ENCODE results near the gene KRTAP10-2. TPM values are rescaled to one million over a fixed set of nuclear protein-coding genes. Genes with fewer than 3 reads are reported as not detected.

Gene KRTAP10-2
- total RNA-seq, 1 donor from 2014 or later: not detected

- H3K9me3 ChIP-seq: no peaks in the 10 kb centered on the region
- no peaks in the 10 kb centered on the region for H3K27me3 ChIP-seq (ENCODE audit: low read depth)
- TF ChIP-seq, protein P1, sequence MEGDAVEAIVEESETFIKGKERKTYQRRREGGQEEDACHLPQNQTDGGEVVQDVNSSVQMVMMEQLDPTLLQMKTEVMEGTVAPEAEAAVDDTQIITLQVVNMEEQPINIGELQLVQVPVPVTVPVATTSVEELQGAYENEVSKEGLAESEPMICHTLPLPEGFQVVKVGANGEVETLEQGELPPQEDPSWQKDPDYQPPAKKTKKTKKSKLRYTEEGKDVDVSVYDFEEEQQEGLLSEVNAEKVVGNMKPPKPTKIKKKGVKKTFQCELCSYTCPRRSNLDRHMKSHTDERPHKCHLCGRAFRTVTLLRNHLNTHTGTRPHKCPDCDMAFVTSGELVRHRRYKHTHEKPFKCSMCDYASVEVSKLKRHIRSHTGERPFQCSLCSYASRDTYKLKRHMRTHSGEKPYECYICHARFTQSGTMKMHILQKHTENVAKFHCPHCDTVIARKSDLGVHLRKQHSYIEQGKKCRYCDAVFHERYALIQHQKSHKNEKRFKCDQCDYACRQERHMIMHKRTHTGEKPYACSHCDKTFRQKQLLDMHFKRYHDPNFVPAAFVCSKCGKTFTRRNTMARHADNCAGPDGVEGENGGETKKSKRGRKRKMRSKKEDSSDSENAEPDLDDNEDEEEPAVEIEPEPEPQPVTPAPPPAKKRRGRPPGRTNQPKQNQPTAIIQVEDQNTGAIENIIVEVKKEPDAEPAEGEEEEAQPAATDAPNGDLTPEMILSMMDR (IDR thresholded peaks at IDR 0.05): no peak
- H3K4me1 ChIP-seq: no peaks in the 10 kb centered on the region
- DNase-seq: no peak
- no peaks in the 10 kb centered on the region for H3K36me3 ChIP-seq
- intact Hi-C loops (cut with DNase I): no loop called here
- no peak overlapping the region for H3K27ac ChIP-seq
- no peak for ATAC-seq
- no peak overlapping the region for H3K4me3 ChIP-seq
Observed at GRCh38 chr21:44547656-44548331, 3.5 kb downstream of the KRTAP10-2 start.

- TF ChIP-seq, protein P1 (IDR thresholded peaks at IDR 0.05): no peak
- Histone ChIP-seq H3K4me3 (no peak overlapping the region), H3K36me3 (no peaks in the 10 kb centered on the region), H3K27me3 (ENCODE audit: low read depth) (peaks cover 3% of the 10 kb centered on the region), H3K27ac (no peak overlapping the region), H3K9me3 (peaks cover 4% of the 10 kb centered on the region), H3K4me1 (no peaks in the 10 kb centered on the region)
- intact Hi-C loops (cut with DNase I): no loop called here
- ATAC-seq (no peak), DNase-seq (no peak)
Observed at GRCh38 chr21:44544566-44544965, 6.7 kb downstream of the KRTAP10-2 start.

- TF ChIP-seq, protein P1 (IDR thresholded peaks at IDR 0.05): no peak
- peaks cover 4% of the 10 kb centered on the region for H3K9me3 ChIP-seq
- intact Hi-C loops (cut with DNase I): no loop called here
- H3K36me3 ChIP-seq: no peaks in the 10 kb centered on the region
- no peaks in the 10 kb centered on the region for H3K4me1 ChIP-seq
- DNase-seq (no peak), ATAC-seq (no peak)
- no peak overlapping the region for H3K27ac ChIP-seq
- no peak overlapping the region for H3K4me3 ChIP-seq
- H3K27me3 ChIP-seq (ENCODE audit: low read depth): peaks cover 8% of the 10 kb centered on the region
Observed at GRCh38 chr21:44542716-44543115, 8.6 kb downstream of the KRTAP10-2 start.

GRCh38 chr21:44540741-44541288 lies 10.5 kb downstream of the KRTAP10-2 start:
- Histone ChIP-seq H3K27me3 (ENCODE audit: low read depth) (peaks cover 8% of the 10 kb centered on the region), H3K27ac (no peak overlapping the region), H3K9me3 (peaks cover 4% of the 10 kb centered on the region), H3K4me1 (no peaks in the 10 kb centered on the region), H3K4me3 (no peak overlapping the region), H3K36me3 (no peaks in the 10 kb centered on the region)
- intact Hi-C loops (cut with DNase I): no loop called here
- TF ChIP-seq, protein P1 (IDR thresholded peaks at IDR 0.05): no peak
- no peak for DNase-seq
- no peak for ATAC-seq

DNA sequence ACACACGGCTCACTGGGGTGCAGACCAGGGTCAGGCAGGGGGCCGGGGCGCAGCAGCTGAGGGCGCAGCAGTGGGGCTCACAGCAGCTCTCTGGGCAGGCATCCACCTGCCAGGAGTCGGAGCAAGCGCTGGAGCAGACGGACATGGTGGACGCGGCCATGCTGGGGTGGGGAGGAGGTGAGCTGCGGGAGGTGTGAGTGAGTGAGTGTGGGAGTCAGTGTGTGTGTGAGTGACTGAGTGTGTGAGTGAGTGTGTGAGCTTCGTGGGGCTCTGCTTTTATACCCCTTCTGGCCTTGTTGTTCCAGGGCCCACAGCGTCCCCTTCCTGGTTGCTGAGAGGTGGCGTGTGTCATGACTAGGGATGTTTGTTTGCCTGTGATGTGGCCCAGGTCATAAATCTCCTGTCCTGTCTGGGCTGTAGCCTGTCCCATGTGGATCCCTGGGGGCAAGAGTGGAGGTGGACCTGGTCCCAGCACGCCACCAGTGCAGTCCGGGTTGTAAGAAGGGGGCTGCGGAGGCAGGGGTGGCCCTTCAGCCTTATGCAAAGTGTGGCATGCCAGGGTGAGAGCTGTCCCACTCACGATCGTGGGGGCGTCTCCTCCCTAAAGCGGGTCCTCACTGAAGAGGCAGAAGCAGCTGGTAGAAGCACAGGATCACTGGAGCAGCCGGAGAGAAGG lies 11.2 kb downstream of the KRTAP10-2 start, which contains the start of gene KRTAP10-1:
KRTAP10-1 (minus strand) TSS at position 205 of the 676 bp plus-strand sequence; CDS start at position 160, 45 bp downstream.
- no peak for ATAC-seq
- Histone ChIP-seq H3K9me3 (peaks cover 4% of the 10 kb centered on the region), H3K4me3 (no peak within 1 kb of the TSS), H3K4me1 (no peaks in the 10 kb centered on the region), H3K27ac (no peak within 1 kb of the TSS), H3K27me3 (ENCODE audit: low read depth) (peaks cover 8% of the 10 kb centered on the region), H3K36me3 (no peaks in the 10 kb centered on the region)
- DNase-seq: no peak
- TF ChIP-seq, protein P1 (IDR thresholded peaks at IDR 0.05): no peak
- intact Hi-C loops (cut with DNase I): no loop called here
